Ovary (tissue), 9 donors: ENCODE results near the gene PTPN9. TPM values are rescaled to one million over a fixed set of nuclear protein-coding genes. Genes with fewer than 3 reads are reported as not detected.
A peak's percentile ranks its signal among the peaks of the same experiment; 100 is the strongest.

Source experiments
- DNase-seq, 5 donors: peaks; one replicate each; pipeline ENCODE4 v3.0.0-alpha.2; 2019 to 2020
- H3K27ac ChIP-seq, 2 donors: fragments of 200-600 bp; one replicate each; pipeline versions ENCODE4 v1.5.1 to v1.8.0; 2019 to 2022
- H3K27me3 ChIP-seq: fragments of 200-600 bp; one replicate; pipeline ENCODE4 v1.8.0; 2022
- H3K36me3 ChIP-seq: fragments of 200-600 bp; sonication (generic); one replicate; pipeline ENCODE4 v1.5.1; 2019
- H3K4me1 ChIP-seq: one replicate; pipeline ENCODE4 v1.8.1; 2013; ENCODE audit warnings: mild to moderate bottlenecking, moderate library complexity; ENCODE audit not compliant: insufficient read depth
- H3K4me3 ChIP-seq: fragments of 200-600 bp; sonication (generic); one replicate; pipeline ENCODE4 v1.5.1; 2017
- H3K9me3 ChIP-seq, 2 donors: fragments of 200-600 bp in 1 of 2; sonication (generic) in 1 of 2; one replicate each; pipeline versions ENCODE4 v1.5.1 to v1.8.1; 2013 to 2019; ENCODE audit warnings: mild to moderate bottlenecking in 1 of 2, moderate library complexity in 1 of 2
- CTCF ChIP-seq, 3 donors: fragments of 450-650 bp in 2 of 3; fragments of 200-600 bp in 1 of 3; IDR thresholded peaks; one replicate each; pipeline versions ENCODE4 v1.5.1 to v1.8.0; 2016 to 2022; ENCODE audit warnings: antibody characterized with exemption in 3 of 3, mild to moderate bottlenecking in 1 of 3
- EP300 ChIP-seq: sonication (generic); formaldehyde crosslinking; IDR thresholded peaks from one replicate; pipeline ENCODE4 v1.6.1; 2017; ENCODE audit warnings: antibody characterized with exemption
- POLR2A ChIP-seq: fragments of 450-650 bp; IDR thresholded peaks from one replicate; pipeline ENCODE4 v1.6.1; 2017; ENCODE audit warnings: antibody characterized with exemption, mild to moderate bottlenecking, moderate library complexity
- WGBS, 3 donors: extraction: QIAGEN DNeasy Blood & Tissue Kit in 1 of 3; methylation state at CpG; one replicate each; pipeline versions ENCODE4 v1.1.5 to v1.1.7; 2013 to 2017; 5-methylcytosine and 5-hydroxymethylcytosine counted together
- intact Hi-C, 4 donors: fragments of 100-400 bp; cut with DNase I; formaldehyde crosslinking; loops; one replicate each; pipeline versions ENCODE4 v1.11.0 to v1.15.1; 2022 to 2023
- polyA plus RNA-seq, 2 donors: library from polyadenylated mRNA; stranded (reverse); fragments of 200-250 nt in 1 of 2; fragments of 350-450 nt in 1 of 2; fragmentation: Illumina TruSeq in 1 of 2; extraction: RNeasy Lipid Tissue Mini Kit (QIAGEN cat#74804) in 1 of 2; gene quantifications; one replicate each; pipeline ENCODE4 v1.2.3, GENCODE V29; 2013 to 2014
- total RNA-seq, 7 donors: library from RNA; depleted of rRNA in 2 of 7; stranded (reverse); fragments of >200 nt in 2 of 7; fragmentation: NEBNext Ultra II Directional in 3 of 7; extraction: Animal tissue kit (Norgen Biotek cat#: 25700) in 3 of 7; gene quantifications; one replicate each; pipeline versions ENCODE4 v1.1.0 to v1.2.4, GENCODE V29; 2016 to 2023
- donor health status: DM: no; HTN: no; CAD: no; lungs with moderate emphysema.
- donor health status: DM: no; HTN: no; CAD: no.
- donor health status: Bipolar disorder and iron deficiency.
- donor health status: DM: yes; HTN: yes; CAD: no.
- donor health status: DM: no; HTN: no; CAD: no.
- donor health status: DM: yes; HTN: yes; CAD: no.

The PTPN9 gene
- total and polyA plus RNA-seq, 9 donors: 12.2 to 34.8 (median 21.8) TPM

- Histone ChIP-seq H3K4me1 (no peaks in the 10 kb centered on the region), H3K9me3 (no peaks in the 10 kb centered on the region), H3K36me3 (no peaks in the 10 kb centered on the region), H3K27ac (peak overlapping the region; percentile 81 to 89), H3K4me3 (peak overlapping the region; percentile 76), H3K27me3 (no peaks in the 10 kb centered on the region)
- TF ChIP-seq EP300 (peak; percentile 31), POLR2A (peak; percentile 81), CTCF (IDR thresholded peaks at IDR 0.05) (no peak)
- 0 to 1% (median 0%) methylated on average over 53 to 57 of the region's 57 CpGs for WGBS, 3 donors
- peak; percentile 97 to 99 (median 98) for DNase-seq
- intact Hi-C loops: loop anchor here in 2 of 4 donors (5.0 to 10.0 kb wide), 3 partner anchors 87 to 191 kb away; partner anchors contain the start of genes IMP3 (in 1 of the 2), MAN2C1 (in 1 of the 2), SNUPN (in 1 of the 2) and SNX33 (in 1 of the 2)
These were observed 125.2 kb downstream of the PTPN9 start for GRCh38 chr15:75453703-75454470.

GRCh38 chr15:75452865-75453702 lies 126.0 kb downstream of the PTPN9 start:
- TF ChIP-seq EP300: no peak
- no peaks in the 10 kb centered on the region for H3K4me1 ChIP-seq
- 1% methylated on average over 38 of the region's 38 CpGs for WGBS, 3 donors
- DNase-seq: peak; percentile 56 to 79 (median 74)
- H3K9me3 ChIP-seq: no peaks in the 10 kb centered on the region
- H3K36me3 ChIP-seq: no peaks in the 10 kb centered on the region
- peak overlapping the region; percentile 70 to 86 for H3K27ac ChIP-seq
- H3K27me3 ChIP-seq: no peaks in the 10 kb centered on the region
- intact Hi-C loops: loop anchor here in 2 of 4 donors (5.0 to 10.0 kb wide), 3 partner anchors 86 to 192 kb away; partner anchors contain the start of genes IMP3 (in 1 of the 2), MAN2C1 (in 1 of the 2), SNUPN (in 1 of the 2) and SNX33 (in 1 of the 2)
- peak overlapping the region; percentile 60 for H3K4me3 ChIP-seq

- H3K36me3 ChIP-seq: no peaks in the 10 kb centered on the region
- TF ChIP-seq CTCF (IDR thresholded peaks at IDR 0.05) (no peak), POLR2A (no peak), EP300 (no peak)
- H3K4me1 ChIP-seq: no peaks in the 10 kb centered on the region
- intact Hi-C loops: loop anchor here in 2 of 4 donors (5.0 to 10.0 kb wide), 3 partner anchors 85 to 192 kb away; partner anchors contain the start of genes IMP3 (in 1 of the 2), MAN2C1 (in 1 of the 2), SNUPN (in 1 of the 2) and SNX33 (in 1 of the 2)
- no peaks in the 10 kb centered on the region for H3K27me3 ChIP-seq
- 0 to 1% (median 0%) methylated on average over 16 of the region's 16 CpGs for WGBS, 3 donors
- peak overlapping the region; percentile 60 for H3K4me3 ChIP-seq
- DNase-seq: peak; percentile 84 to 91 (median 88)
- no peaks in the 10 kb centered on the region for H3K9me3 ChIP-seq
- H3K27ac ChIP-seq: peak overlapping the region; percentile 70 to 86
These were observed 126.7 kb downstream of the PTPN9 start for GRCh38 chr15:75452364-75452864.

GRCh38 chr15:75451674-75452363 lies 127.3 kb downstream of the PTPN9 start, which contains the start of gene SIN3A:
Gene SIN3A, minus strand, starts transcription at chr15:75451690. Its CDS starts 21,315 bp downstream, at chr15:75430375.
- Histone ChIP-seq H3K27me3 (no peaks in the 10 kb centered on the region), H3K4me1 (no peaks in the 10 kb centered on the region), H3K4me3 (peak within 1 kb of the TSS; percentile 90), H3K27ac (peak within 1 kb of the TSS; percentile 96 to 97), H3K36me3 (no peaks in the 10 kb centered on the region), H3K9me3 (no peaks in the 10 kb centered on the region)
- WGBS, 3 donors: 0 to 1% (median 1%) methylated on average over 38 to 39 of the region's 39 CpGs
- DNase-seq: peak; percentile 99 to 100 (median 99)
- intact Hi-C loops: loop anchor here in 2 of 4 donors (5.0 to 10.0 kb wide), 3 partner anchors 85 to 193 kb away; partner anchors contain the start of genes IMP3 (in 1 of the 2), MAN2C1 (in 1 of the 2), SNUPN (in 1 of the 2) and SNX33 (in 1 of the 2)
- TF ChIP-seq CTCF (IDR thresholded peaks at IDR 0.05) (no peak), POLR2A (no peak), EP300 (no peak)
